Neural progenitor cell (in vitro differentiated cells): Measurements from ENCODE around the gene TMEFF2.

Experiments
- CTCF ChIP-seq: fragments of 200-600 bp; sonication (generic); IDR thresholded peaks from 2 replicates; pipeline ENCODE4 v1.5.1; 2017; ENCODE audit warnings: antibody characterized with exemption, mild to moderate bottlenecking
- EZH2 ChIP-seq: fragments of 200-600 bp; sonication (generic); IDR thresholded peaks from 2 replicates; pipeline ENCODE4 v1.6.1; 2017; ENCODE audit warnings: antibody characterized with exemption, mild to moderate bottlenecking, moderate library complexity
- EZH2phosphoT487 ChIP-seq: fragments of 200-600 bp; sonication (generic); IDR thresholded peaks from 2 replicates; pipeline ENCODE4 v1.6.1; 2017; ENCODE audit warnings: antibody characterized with exemption

GRCh38 chr2:192030856-192031255 lies 163.9 kb downstream of the TMEFF2 start:
- TF ChIP-seq CTCF: no peak
- no peak for TF ChIP-seq EZH2phosphoT487
- TF ChIP-seq EZH2: no peak
